Liver (tissue), 3 donors: Measurements from ENCODE around the gene ITPKB.

ENCODE experiments used
- CTCF ChIP-seq: fragments of 150-350 bp; IDR thresholded peaks from 2 replicates; pipeline ENCODE4 v1.5.1; 2017; ENCODE audit warnings: improper control_type of control experiment, low read depth, low read length; ENCODE audit not compliant: missing input control
- GABPA ChIP-seq, 2 donors: IDR thresholded peaks in 1 of 2; conservative IDR thresholded peaks in 1 of 2; 2 replicates each; pipeline ENCODE4 v1.6.1; 2016; ENCODE audit warnings: antibody characterized with exemption in 2 of 2, mild to moderate bottlenecking in 1 of 2, moderate library complexity in 1 of 2
- HNF4G ChIP-seq: IDR thresholded peaks from 2 replicates; pipeline ENCODE4 v1.6.1; 2016; ENCODE audit warnings: antibody characterized with exemption
- JUND ChIP-seq, 2 donors: IDR thresholded peaks; 2 replicates each; pipeline ENCODE4 v1.6.1; 2016; ENCODE audit warnings: antibody characterized with exemption in 2 of 2
- MAX ChIP-seq: IDR thresholded peaks from 2 replicates; pipeline ENCODE4 v1.6.1; 2016; ENCODE audit warnings: antibody characterized with exemption
- REST ChIP-seq: IDR thresholded peaks from 2 replicates; pipeline ENCODE4 v1.6.1; 2016; ENCODE audit warnings: antibody characterized with exemption, mild to moderate bottlenecking
- TAF1 ChIP-seq: conservative IDR thresholded peaks from 2 replicates; pipeline ENCODE4 v1.6.1; 2016; ENCODE audit warnings: antibody characterized with exemption, mild to moderate bottlenecking
- donor health status: healthy.
- donor health status: healthy.

- TF ChIP-seq HNF4G: no peak
- no peak for TF ChIP-seq TAF1
- no peak for TF ChIP-seq GABPA (IDR thresholded peaks at IDR 0.05 in 1 of 2, conservative IDR thresholded peaks at IDR 0.05 in 1 of 2)
- no peak for TF ChIP-seq CTCF
- no peak for TF ChIP-seq REST
- TF ChIP-seq MAX: no peak
- no peak for TF ChIP-seq JUND (IDR thresholded peaks at IDR 0.05)
These were observed 12.6 kb upstream of the ITPKB start for GRCh38 chr1:226751703-226752102.
